H1 (cell line): Measurements from ENCODE around the gene NFYA. TPM values are rescaled to one million over a fixed set of nuclear protein-coding genes. Genes with fewer than 3 reads are reported as not detected.

ENCODE experiments used
- CTCF ChIA-PET: fragments of 300-600 bp; sonication (Branson Sonifier 250); formaldehyde crosslinking; loops from one replicate; lab custom pipeline; 2021; ENCODE audit not compliant: partially characterized antibody; lab: Charles Lee
- POLR2A ChIA-PET: fragments of 300-600 bp; sonication (Branson Sonifier 250); formaldehyde crosslinking; loops from one replicate; lab custom pipeline; 2021; ENCODE audit warnings: inconsistent platforms; ENCODE audit not compliant: partially characterized antibody; lab: Charles Lee
- DNase-seq, 2 experiments: peaks; one replicate each; pipeline versions ENCODE4 v3.0.0 to v3.0.0-alpha.2; 2010 to 2022; ENCODE audit warnings: low spot score in 2 of 2, low read depth in 1 of 2, mixed read lengths in 1 of 2
- FAIRE-seq: peaks from 2 replicates; lab custom pipeline; 2011; peaks lifted over from hg19 to GRCh38; lab: Jason Lieb, UNC
- H2AFZ ChIP-seq: 2 replicates; pipeline ENCODE4 v1.8.1; 2012; ENCODE audit warnings: low read length, inconsistent platforms
- H2AK5ac ChIP-seq: 2 replicates; pipeline ENCODE4 v1.6.1; 2013; ENCODE audit warnings: low read depth, low read length
- H2BK120ac ChIP-seq: replicated peaks from 2 replicates; pipeline ENCODE3; 2013; ENCODE audit warnings: low read depth, low read length, inconsistent platforms
- H2BK12ac ChIP-seq: 2 replicates; pipeline ENCODE4 v1.6.1; 2013; ENCODE audit warnings: low read depth, low read length
- H2BK15ac ChIP-seq: 2 replicates; pipeline ENCODE4 v1.6.1; 2013; ENCODE audit warnings: low read length
- H2BK20ac ChIP-seq: 2 replicates; pipeline ENCODE4 v1.6.1; 2013; ENCODE audit warnings: low read length
- H2BK5ac ChIP-seq: 2 replicates; pipeline ENCODE4 v1.6.1; 2013; ENCODE audit warnings: low read depth, low read length
- H3K14ac ChIP-seq: 2 replicates; pipeline ENCODE4 v1.6.1; 2013; ENCODE audit warnings: inconsistent platforms; ENCODE audit not compliant: insufficient read length
- H3K18ac ChIP-seq: 2 replicates; pipeline ENCODE4 v1.6.1; 2013; ENCODE audit warnings: low read length; ENCODE audit errors: extremely low read depth
- H3K23ac ChIP-seq: 2 replicates; pipeline ENCODE4 v1.6.1; 2013; ENCODE audit warnings: inconsistent platforms; ENCODE audit not compliant: insufficient read length
- H3K23me2 ChIP-seq: 2 replicates; pipeline ENCODE4 v1.6.1; 2013; ENCODE audit warnings: low read depth, low read length
- H3K27ac ChIP-seq: 2 replicates; pipeline ENCODE4 v1.6.1; 2011; ENCODE audit warnings: low read depth, low read length, inconsistent platforms
- H3K27me3 ChIP-seq, 4 experiments: replicated peaks in 1 of 4; 1 replicate in 1 of 4; 2 replicates in 3 of 4; pipeline versions ENCODE4 v1.6.1 to v1.8.1; 2011 to 2013; ENCODE audit warnings: low read length in 3 of 4, mild to moderate bottlenecking in 3 of 4, inconsistent platforms in 2 of 4, mixed read lengths in 2 of 4, moderate library complexity in 1 of 4; ENCODE audit not compliant: control insufficient read depth in 3 of 4, insufficient read depth in 3 of 4; ENCODE audit errors: extremely low read depth in 1 of 4
- H3K36me3 ChIP-seq, 4 experiments: 2 replicates each; pipeline versions ENCODE4 v1.6.1 to v1.8.1; 2011 to 2013; ENCODE audit warnings: mild to moderate bottlenecking in 4 of 4, low read length in 3 of 4, moderate library complexity in 2 of 4, control low read depth in 1 of 4, inconsistent platforms in 1 of 4; ENCODE audit not compliant: insufficient read depth in 4 of 4, control insufficient read depth in 2 of 4
- H3K4ac ChIP-seq: replicated peaks from 2 replicates; pipeline ENCODE3; 2013; ENCODE audit warnings: low read length, low read depth, mixed read lengths, inconsistent platforms; ENCODE audit not compliant: insufficient read length
- H3K4me1 ChIP-seq, 4 experiments: replicated peaks in 1 of 4; 1 replicate in 1 of 4; 2 replicates in 3 of 4; pipeline versions ENCODE4 v1.6.1 to v1.8.1; 2011 to 2013; ENCODE audit warnings: low read length in 3 of 4, inconsistent platforms in 2 of 4, mixed read lengths in 1 of 4; ENCODE audit not compliant: insufficient read depth in 4 of 4, control insufficient read depth in 3 of 4
- H3K4me2 ChIP-seq, 2 experiments: 2 replicates each; pipeline versions ENCODE4 v1.6.1 to v1.8.1; 2011 to 2013; ENCODE audit warnings: low read depth in 2 of 2, low read length in 2 of 2, control low read depth in 1 of 2, inconsistent platforms in 1 of 2, mild to moderate bottlenecking in 1 of 2; ENCODE audit not compliant: insufficient read depth in 1 of 2
- H3K4me3 ChIP-seq, 4 experiments: fragments of 200-600, 300-600 bp in 1 of 4; sonication (generic), shearing (Covaris generic), sonication (Bioruptor Twin) in 1 of 4; 2 replicates each; pipeline versions ENCODE4 v1.5.1 to v1.8.1; 2011 to 2016; ENCODE audit warnings: low read length in 4 of 4, low read depth in 3 of 4, control low read depth in 2 of 4, inconsistent platforms in 2 of 4, mild to moderate bottlenecking in 2 of 4, mixed read lengths in 1 of 4, moderate library complexity in 1 of 4; ENCODE audit not compliant: insufficient read depth in 2 of 4; ENCODE audit errors: extremely low read depth in 1 of 4
- H3K56ac ChIP-seq: replicated peaks from 2 replicates; pipeline ENCODE3; 2013; ENCODE audit warnings: low read depth, mild to moderate bottlenecking, mixed read lengths, low read length, inconsistent platforms; ENCODE audit not compliant: insufficient read length
- H3K79me1 ChIP-seq: 2 replicates; pipeline ENCODE4 v1.6.1; 2013; ENCODE audit warnings: low read depth, low read length, control low read depth
- H3K79me2 ChIP-seq, 2 experiments: 2 replicates each; pipeline versions ENCODE4 v1.6.1 to v1.8.1; 2012 to 2013; ENCODE audit warnings: low read length in 2 of 2, mild to moderate bottlenecking in 2 of 2, inconsistent platforms in 1 of 2; ENCODE audit not compliant: insufficient read depth in 2 of 2, control insufficient read depth in 1 of 2
- H3K9ac ChIP-seq, 4 experiments: replicated peaks in 1 of 4; 1 replicate in 1 of 4; 2 replicates in 3 of 4; pipeline versions ENCODE4 v1.6.1 to v1.8.1; 2011 to 2013; ENCODE audit warnings: low read depth in 3 of 4, low read length in 3 of 4, control low read depth in 2 of 4, mild to moderate bottlenecking in 2 of 4, moderate library complexity in 2 of 4, inconsistent platforms in 1 of 4; ENCODE audit errors: extremely low read depth in 1 of 4
- H3K9me3 ChIP-seq, 2 experiments: 2 replicates each; pipeline versions ENCODE4 v1.6.1 to v1.8.1; 2012 to 2013; ENCODE audit warnings: mild to moderate bottlenecking in 2 of 2, moderate library complexity in 2 of 2, control low read depth in 1 of 2, inconsistent platforms in 1 of 2, low read depth in 1 of 2, low read length in 1 of 2, mixed read lengths in 1 of 2; ENCODE audit not compliant: insufficient read depth in 2 of 2
- H4K20me1 ChIP-seq, 2 experiments: replicated peaks in 1 of 2; 2 replicates each; pipeline versions ENCODE3 to v1.8.1; 2011 to 2013; ENCODE audit warnings: inconsistent platforms in 2 of 2, low read length in 2 of 2, mild to moderate bottlenecking in 1 of 2; ENCODE audit not compliant: insufficient read depth in 2 of 2, control insufficient read depth in 1 of 2
- H4K5ac ChIP-seq: 2 replicates; pipeline ENCODE4 v1.6.1; 2013; ENCODE audit warnings: low read length, low read depth, mixed read lengths, inconsistent platforms; ENCODE audit not compliant: insufficient read length
- H4K8ac ChIP-seq: 2 replicates; pipeline ENCODE4 v1.8.0; 2013; ENCODE audit warnings: mild to moderate bottlenecking, moderate library complexity, low read length, inconsistent platforms; ENCODE audit not compliant: insufficient read depth; ENCODE audit errors: extremely low read depth
- H4K91ac ChIP-seq: replicated peaks from 2 replicates; pipeline ENCODE3; 2013; ENCODE audit warnings: low read length, mixed read lengths, inconsistent platforms; ENCODE audit not compliant: insufficient read length
- CBX8 ChIP-seq: fragments of 300-800, 300-1000 bp; sonication (generic); IDR thresholded peaks from 2 replicates; pipeline ENCODE4 v1.7.1; 2016; ENCODE audit warnings: low read depth, low read length, borderline replicate concordance
- E2F6 ChIP-seq: IDR thresholded peaks from 2 replicates; pipeline ENCODE4 v1.6.1; 2012; ENCODE audit warnings: inconsistent platforms
- HDAC6 ChIP-seq: IDR thresholded peaks from one replicate; pipeline ENCODE4 v1.7.1; 2012; ENCODE audit warnings: low read depth, mild to moderate bottlenecking, inconsistent platforms, low read length, moderate library complexity
- KDM4A ChIP-seq: IDR thresholded peaks from one replicate; pipeline ENCODE4 v1.7.1; 2012; ENCODE audit warnings: low read depth, mild to moderate bottlenecking, moderate library complexity, low read length, inconsistent platforms; ENCODE audit not compliant: severe bottlenecking
- WGBS, 2 experiments: shearing (Covaris generic) in 1 of 2; methylation state at CpG; one replicate each; pipeline versions ENCODE4 v1.1.6 to v1.1.7; 2013 to 2015; ENCODE audit warnings: low lambda C conversion rate in 2 of 2, mixed read lengths in 2 of 2, inconsistent platforms in 1 of 2, low coverage in 1 of 2, missing lambda C conversion rate in 1 of 2; ENCODE audit not compliant: insufficient replicate concordance in 2 of 2, insufficient coverage in 1 of 2, insufficient read length in 1 of 2; ENCODE audit errors: extremely low coverage in 1 of 2, missing lambda C conversion rate in 1 of 2; 5-methylcytosine and 5-hydroxymethylcytosine counted together
- polyA plus RNA-seq, 7 experiments: library from polyadenylated mRNA; depleted of rRNA in 3 of 7; stranded (reverse) in 5 of 7; unstranded in 2 of 7; fragments of >200 nt in 5 of 7; fragments of 200-250 nt in 2 of 7; gene quantifications; 1 replicate in 5 of 7; 2 replicates in 1 of 7; 4 replicates in 1 of 7; pipeline versions ENCODE4 v1.2.1 to v1.2.3, GENCODE V29; 2011 to 2013; ENCODE audit warnings: missing spikeins in 2 of 7, mixed read lengths in 2 of 7
- total RNA-seq: library from RNA; stranded (reverse); fragmentation: NEBNext Ultra II Directional; extraction: Animal tissue kit (Norgen Biotek cat#: 25700); gene quantifications from 2 replicates; pipeline ENCODE4 v1.2.1, GENCODE V29; 2021

Gene NFYA
- total and polyA plus RNA-seq, 2 of the 8 experiments (the other 6 are each of a cell fraction or from before 2014, with no cell fraction given), result 19.8 to 33.7 TPM

GRCh38 chr6:41062056-41062455 is 10.7 kb upstream of the NFYA start:
- 79% methylated on average over 1 of the region's 1 CpG; no CpG with 5 or more reads in 1 of the 2 experiments for WGBS, 2 experiments
- no peak overlapping the region for H2BK15ac ChIP-seq
- no peak overlapping the region for H3K14ac ChIP-seq
- no peak overlapping the region for H2BK12ac ChIP-seq
- no peaks in the 10 kb centered on the region for H3K27me3 ChIP-seq
- no peak overlapping the region for H2AK5ac ChIP-seq
- CTCF ChIA-PET, result interaction anchor here (1.5 to 2.0 kb wide), 2 partner anchors 22 to 145 kb away, joined by 3 to 11 read pairs; partner anchors contain the start of gene UNC5CL
- H4K8ac ChIP-seq, result no peak overlapping the region
- no peaks in the 10 kb centered on the region for H3K79me1 ChIP-seq
- H3K79me2 ChIP-seq, result no peaks in the 10 kb centered on the region
- H4K5ac ChIP-seq, result no peak overlapping the region
- TF ChIP-seq E2F6 (no peak), HDAC6 (no peak), KDM4A (no peak), CBX8 (no peak)
- H3K4me3 ChIP-seq, result no peak overlapping the region
- H3K36me3 ChIP-seq, result peaks cover 4 to 34% (median 18%) of the 10 kb centered on the region in 4 experiments; a peak in 7 of 8 replicates
- no peak overlapping the region for H3K4ac ChIP-seq
- no peak for FAIRE-seq
- H4K20me1 ChIP-seq, result no peaks in the 10 kb centered on the region
- H4K91ac ChIP-seq, result no peak overlapping the region
- H3K56ac ChIP-seq, result no peak overlapping the region
- no peak overlapping the region for H3K23ac ChIP-seq
- no peak overlapping the region for H2BK5ac ChIP-seq
- no peak overlapping the region for H3K18ac ChIP-seq
- H3K4me1 ChIP-seq, result no peaks in the 10 kb centered on the region; a peak in 1 of 7 replicates
- no peak overlapping the region for H3K27ac ChIP-seq
- no peaks in the 10 kb centered on the region for H3K23me2 ChIP-seq
- no peak overlapping the region for H3K4me2 ChIP-seq
- no peak overlapping the region for H3K9ac ChIP-seq
- H2BK20ac ChIP-seq, result no peak overlapping the region
- H3K9me3 ChIP-seq, result no peaks in the 10 kb centered on the region
- no peak overlapping the region for H2AFZ ChIP-seq
- DNase-seq, result no peak
- no peak overlapping the region for H2BK120ac ChIP-seq
- POLR2A ChIA-PET, result interaction anchor here (1.4 to 2.1 kb wide), 2 partner anchors 9 to 10 kb away, joined by 4 to 8 read pairs; partner anchors contain the start of genes NFYA and OARD1
